Testis (tissue), 2 donors: Measurements from ENCODE around the gene NELFCD.

Source experiments
- CTCF ChIP-seq, 3 experiments: fragments of 450-650 bp in 2 of 3; fragments of 200-600 bp in 1 of 3; sonication (generic) in 1 of 3; IDR thresholded peaks; one replicate each; pipeline ENCODE4 v1.5.1; 2016 to 2019; ENCODE audit warnings: antibody characterized with exemption in 3 of 3, mild to moderate bottlenecking in 2 of 3, moderate library complexity in 1 of 3
- POLR2A ChIP-seq: fragments of 450-650 bp; IDR thresholded peaks from one replicate; pipeline ENCODE4 v1.6.1; 2017; ENCODE audit warnings: antibody characterized with exemption, mild to moderate bottlenecking, moderate library complexity

- no peak for TF ChIP-seq CTCF (IDR thresholded peaks at IDR 0.05)
- no peak for TF ChIP-seq POLR2A
These were observed 29.4 kb downstream of the NELFCD start for GRCh38 chr20:59010321-59010994.
